DMS 273 treated with DMSO at 0.1 percent for 48 hours (cell line): Measurements from ENCODE around the gene DHX32.
A peak's percentile ranks its signal among the peaks of the same experiment; 100 is the strongest.
"Not testable (repeated sequence)": the region's sequence is repeated elsewhere in the genome, so short reads cannot be mapped to it uniquely, and the experiment has no call there.

ENCODE experiments used
- DNase-seq: peaks from one replicate; lab custom pipeline; 2025; lab: John Stamatoyannopoulos, UW

Gene DHX32

DNA sequence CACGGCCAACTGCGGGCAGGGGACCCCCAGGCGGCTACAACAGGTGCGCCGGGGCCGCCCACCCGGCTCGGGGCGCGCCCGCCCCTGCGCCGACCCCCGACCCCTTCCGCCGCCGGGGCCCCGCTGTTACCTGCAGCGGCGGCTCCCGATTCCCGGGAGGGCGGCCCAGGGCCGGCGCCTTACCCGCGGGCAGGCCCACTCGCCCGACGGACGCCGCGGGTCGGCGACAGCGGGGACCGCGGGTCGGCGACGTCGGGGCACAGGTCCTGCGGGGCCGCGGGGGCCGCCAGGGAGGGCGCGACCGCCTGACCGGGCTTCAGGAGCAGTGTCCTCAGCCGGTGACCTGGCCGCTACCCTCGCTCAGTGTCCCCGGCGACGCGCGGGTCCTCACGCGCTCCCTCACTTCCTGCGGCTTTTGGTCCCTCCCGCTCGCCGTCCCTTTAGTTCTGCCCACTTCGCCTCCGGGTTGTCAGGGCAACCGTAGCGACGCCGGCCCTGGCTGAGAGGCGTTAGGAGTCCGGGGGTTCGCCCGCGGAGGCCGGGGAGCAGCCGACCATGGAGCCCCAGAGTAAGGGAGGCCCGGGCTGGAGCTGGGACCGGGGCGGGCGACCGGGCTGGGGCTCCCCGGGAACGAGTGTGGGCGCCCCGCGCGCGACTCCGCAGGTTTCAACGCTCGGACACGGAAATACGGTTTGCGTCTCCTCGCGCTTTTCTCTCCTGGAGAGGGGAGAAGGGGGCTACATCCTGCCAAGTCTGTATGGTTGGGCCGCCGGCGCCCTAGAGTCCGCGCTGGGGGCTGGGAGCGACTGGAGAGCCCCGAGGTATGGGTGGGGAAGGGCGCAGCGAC lies 15.2 kb upstream of the DHX32 start, which contains the start of gene FANK1:
Gene FANK1 (plus strand): TSS at position 477 of the 847 bp plus-strand sequence. CDS start 79 bp downstream, at position 556.
- not testable (repeated sequence) for DNase-seq

DNA sequence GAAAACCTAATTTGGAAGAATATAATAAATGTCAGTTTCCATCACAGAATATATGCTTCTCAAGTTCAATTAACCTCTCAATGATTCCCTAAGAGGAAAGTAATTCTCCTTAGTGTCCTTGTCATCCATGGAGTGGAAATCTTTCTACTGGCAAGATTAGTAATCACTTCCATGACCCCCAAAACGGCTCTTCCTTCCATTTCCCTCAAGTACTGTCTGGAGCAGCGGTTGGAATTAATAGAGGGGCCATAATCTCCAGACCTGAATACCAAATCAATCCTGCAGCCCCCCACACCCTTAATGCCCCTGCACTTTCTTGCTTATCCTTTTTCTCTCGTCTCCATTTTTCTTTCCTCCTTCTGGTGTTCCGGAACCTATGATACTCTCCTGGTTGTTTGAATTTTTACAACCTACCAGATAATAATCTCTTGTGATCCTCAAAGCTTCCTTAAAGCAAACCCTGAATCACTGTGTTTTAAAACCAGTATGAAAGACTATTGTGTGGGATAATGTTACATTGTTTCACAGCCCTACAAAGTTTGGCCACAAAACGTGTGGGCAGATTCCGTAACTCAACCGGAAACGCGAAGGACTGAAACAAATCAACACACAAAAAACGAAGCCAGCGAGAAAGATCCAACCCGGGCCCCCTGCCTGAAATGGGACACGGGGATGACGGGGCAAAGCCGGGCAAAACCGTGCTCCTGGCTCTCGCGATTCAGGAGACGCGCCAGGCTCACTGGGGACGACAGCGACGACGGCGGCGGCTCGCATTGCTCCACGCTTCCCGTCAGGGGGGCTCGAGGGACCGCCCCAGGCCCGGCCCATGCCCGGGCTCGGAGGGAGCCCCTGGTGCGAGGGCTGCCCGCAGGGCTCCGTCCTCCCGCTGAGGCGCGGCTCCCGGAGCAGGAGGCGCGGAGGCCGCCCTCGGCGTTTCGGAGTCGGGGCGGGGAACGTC lies 14.3 kb upstream of the DHX32 start:
- peak; percentile 5 for DNase-seq

DNA sequence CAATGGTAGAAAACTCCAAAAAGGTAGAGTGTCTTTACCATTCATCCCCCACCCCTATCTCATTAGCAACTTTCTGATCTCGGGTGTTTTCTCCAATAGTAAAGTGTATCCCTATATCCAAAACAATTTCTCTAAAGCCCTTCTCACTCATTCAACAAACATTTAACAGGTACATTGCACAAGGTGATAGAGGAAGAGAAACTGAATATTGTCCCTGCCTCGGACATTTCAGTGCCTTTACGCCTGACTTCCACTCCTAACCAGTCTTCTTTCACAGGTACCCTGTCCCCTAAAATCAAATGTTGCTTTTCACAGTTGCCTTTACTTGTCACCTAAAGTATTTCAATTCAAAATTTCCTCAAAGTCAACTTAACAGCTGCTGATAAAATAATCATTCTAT lies 13.1 kb upstream of the DHX32 start:
- DNase-seq: not testable (repeated sequence)

DNA sequence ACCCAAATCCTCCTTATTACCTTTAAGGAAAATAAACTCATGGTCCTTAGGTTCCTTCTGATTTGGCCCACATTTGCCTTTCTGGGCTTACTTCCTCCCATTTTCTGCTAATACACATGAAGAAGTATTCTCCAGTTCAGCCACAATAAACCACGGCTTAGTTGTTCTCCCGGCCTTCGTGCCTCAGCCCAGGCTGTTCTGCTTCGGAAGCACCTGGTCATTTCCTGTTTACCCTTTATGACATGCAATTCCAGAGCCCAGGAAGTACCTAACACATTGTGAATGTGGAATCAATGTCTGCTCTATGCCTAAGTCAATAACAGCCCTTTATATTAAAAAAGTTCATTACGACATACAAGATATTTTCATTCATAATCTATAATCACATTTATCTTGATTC lies 11.3 kb upstream of the DHX32 start:
- DNase-seq: not testable (repeated sequence)

DNA sequence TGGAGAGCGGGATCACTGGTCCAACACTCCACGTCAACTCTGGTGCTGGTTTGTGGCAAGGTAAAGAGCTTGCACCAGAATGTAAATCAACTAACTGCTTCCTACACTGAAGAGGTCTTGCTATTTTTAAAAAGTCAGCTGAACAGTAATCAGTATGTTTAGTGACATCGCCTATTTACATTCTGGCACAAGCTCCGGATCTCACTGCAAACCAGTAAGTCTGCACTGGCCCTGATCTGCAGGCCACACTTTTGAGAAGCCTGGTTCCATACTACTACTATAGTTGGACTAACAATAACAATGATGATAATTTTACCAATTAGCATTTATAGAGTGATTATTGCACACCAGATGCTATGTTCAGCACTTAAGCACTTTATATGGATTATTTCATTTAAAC lies 8.3 kb upstream of the DHX32 start:
- not testable (repeated sequence) for DNase-seq

DNA sequence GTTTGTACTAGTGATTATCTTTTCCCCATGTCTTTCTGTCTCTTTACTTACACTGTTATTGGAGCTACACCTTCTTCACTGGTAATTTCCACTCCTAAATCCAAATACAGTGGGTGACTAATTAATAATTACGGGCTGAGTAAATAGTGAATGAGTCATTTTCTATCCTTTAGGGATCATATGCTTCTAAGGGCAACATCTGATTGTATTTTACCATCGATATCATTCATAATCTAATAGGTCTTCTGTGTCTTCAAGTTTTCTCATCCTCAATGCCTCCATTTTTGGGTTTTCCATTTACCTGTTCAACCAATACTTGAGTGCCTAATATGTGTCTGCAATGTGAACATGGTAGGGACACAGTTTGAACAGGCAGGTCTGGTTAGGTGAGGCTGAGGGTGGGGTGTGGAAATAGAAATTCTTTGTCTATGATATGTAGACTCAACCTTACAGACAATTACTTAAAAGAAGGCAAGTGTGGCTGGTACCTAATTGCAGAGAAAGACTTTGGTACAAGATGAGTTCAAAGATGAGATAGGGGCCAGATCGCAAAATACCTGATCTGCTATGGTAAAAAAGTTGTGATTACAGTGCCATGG lies 5.9 kb upstream of the DHX32 start:
- no peak for DNase-seq

DNA sequence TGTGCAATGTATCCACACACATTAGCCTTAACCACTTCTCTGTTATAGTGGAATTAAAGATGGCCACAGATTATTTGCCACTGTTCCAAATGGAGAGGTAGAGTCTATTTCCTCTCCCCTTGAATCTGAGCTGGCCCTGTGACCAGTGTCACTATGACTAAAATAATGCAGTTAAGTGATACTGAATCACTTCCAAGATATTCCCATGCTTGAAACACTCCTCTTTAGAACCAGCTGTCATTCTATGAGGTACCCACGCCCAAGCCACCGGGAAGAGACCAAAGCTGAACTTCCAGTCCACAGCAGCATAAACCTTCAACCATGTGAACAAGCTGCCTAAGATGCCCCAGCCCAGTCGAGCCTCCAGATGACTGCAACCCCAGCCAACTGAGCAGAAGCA lies 2.1 kb upstream of the DHX32 start:
- no peak for DNase-seq

DNA sequence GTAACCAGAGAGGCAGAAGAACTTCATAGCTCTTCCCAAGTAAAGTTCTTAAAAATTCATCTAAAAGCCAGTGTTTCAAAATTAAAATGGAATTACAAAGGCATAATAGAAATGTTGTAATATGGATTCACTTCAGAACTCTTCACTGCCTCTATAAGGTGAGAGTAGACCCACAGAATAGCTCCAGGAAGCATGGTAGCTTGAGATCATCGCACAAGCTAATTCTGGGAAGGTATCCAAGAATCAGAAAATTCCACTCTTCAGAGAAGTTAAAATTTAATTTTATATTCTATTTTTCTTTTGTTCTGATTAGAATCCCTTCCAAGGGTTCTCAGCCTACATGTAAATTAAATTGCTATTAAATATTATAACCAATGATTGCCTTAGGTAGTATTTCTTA lies 1.5 kb upstream of the DHX32 start:
- DNase-seq: no peak

DNA sequence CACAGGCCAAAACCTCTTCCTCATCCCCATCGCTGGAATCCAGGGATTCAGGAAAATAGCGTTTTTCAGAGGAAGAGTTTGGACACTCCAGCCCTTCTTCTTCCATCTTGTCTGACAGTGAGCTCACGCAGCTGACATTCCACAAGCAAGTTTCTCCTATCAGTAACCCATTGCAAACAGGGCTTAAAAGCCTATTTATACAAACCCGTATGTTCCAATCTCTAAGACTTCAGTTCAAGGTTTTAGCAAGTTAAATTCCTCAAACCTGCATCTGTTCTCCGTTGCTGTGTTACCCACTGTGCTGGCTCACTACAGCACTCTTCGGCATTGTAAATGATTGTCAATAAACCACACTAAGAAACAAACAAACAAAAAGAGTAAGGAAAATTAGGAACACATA lies 373 bp downstream of the DHX32 start:
- no peak for DNase-seq

DNA sequence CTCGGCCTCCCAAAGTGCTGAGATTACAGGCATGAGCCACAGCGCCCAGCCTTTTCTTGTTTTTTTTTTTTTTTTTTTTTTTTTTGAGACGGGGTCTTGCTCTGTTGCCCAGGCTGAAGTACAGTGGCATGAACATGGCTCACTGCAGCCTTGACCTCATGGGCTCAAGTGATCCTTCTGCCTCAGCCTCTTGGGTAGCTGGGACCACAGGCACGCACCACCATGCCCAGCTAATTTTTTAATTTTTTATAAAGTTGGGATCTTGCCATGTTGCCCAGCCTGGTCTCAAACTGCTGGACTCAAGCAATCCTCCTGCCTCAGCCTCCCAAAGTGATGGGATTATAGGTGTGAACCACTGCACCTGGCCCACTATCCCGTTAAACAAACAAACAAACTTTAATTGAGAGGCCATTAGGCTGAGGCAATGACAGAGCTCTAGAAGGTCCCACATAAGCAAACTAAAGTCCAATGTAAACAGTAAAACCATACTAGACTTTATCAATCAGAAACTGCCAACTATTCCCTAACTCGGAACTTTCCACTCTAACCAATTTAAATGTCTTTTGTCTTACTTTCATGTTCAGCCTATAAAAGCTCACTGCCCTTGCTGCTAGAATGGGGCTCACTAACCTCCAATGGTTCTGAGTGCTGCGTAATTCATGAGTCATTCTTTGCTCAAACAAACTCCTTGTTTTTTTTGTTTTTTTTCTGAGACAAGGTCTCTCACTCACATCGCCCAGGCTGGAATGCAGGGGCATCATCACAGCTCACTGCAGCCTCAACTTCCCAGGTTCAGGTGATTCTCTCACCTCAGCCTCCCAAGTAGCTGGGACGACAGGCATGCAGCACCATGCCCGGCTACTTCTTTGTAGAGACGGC lies 1.9 kb downstream of the DHX32 start:
- DNase-seq: no peak

DNA sequence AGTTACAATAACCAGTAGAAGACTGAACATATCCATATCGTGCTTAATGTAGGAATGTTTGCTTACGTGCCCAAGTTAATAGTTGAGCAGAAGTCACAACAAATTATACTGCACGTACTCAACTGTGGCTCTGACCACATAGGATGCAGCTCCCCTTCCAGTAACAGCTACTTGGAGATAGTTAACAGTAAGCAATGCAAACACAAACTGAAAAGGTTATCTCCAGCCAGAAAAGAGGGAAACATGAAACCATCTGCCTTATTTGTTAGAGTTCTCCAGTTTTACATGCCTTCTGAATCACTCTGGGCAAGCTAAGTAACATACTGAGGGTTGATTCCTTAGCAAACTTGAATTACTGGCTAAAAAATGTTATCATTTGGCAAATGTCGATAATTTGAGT lies 9.8 kb downstream of the DHX32 start:
- no peak for DNase-seq

DNA sequence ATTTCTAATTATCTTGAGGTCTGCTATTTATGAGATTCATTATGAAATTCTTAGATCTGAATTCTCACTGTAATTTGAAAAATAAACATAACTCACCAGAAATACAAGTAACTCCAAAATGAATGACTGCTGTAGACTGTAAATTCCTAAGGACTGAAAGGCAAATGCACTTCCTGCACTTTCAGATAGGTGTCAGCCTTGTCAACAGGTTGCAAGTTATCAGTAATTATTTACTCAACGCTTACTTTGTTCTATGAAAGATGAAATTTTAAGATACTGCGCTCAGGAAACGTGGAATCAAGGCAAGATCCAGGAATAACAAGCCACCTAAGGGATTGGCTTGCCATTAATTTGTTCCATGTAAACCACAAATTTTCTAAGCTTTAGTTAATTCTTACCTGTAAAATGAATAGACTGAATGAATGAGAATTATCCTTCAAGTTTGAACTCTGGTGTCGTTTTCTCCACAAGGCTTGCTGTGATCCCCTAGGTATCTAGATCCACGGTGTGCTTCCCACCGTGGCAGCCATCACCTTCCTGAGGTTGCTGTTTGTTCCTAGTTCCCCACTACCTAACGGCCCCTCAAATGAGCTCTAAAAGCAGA lies 12.6 kb downstream of the DHX32 start:
- no peak for DNase-seq

DNA sequence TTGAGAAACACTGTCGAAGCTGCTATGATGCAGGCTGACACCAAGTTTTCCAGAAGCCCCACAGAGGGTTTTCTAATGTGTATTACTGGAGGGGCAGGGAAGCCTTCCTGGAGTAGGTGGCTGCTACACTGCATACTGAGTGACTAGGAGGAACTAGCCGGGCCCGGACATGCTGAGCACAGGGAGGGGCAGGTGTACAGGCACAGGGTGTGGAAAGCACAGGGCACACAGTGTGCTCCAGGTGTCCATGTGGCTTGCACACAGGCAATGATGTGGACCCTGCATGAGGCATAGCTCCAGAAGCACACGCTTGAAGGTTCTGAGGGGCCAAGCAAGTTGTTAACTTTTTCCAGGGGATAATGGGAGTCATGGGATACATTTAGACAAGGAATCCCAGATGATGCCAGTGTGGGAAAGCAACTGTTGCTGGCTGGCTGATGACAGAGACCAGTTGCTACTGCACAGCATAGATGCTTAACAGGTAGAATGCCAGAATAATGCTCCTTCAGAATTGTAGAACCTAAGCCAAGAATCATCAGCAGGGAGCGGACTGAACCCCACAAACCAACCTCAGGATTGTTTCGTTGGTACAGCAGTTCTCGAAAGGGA lies 14.6 kb downstream of the DHX32 start:
- no peak for DNase-seq

DNA sequence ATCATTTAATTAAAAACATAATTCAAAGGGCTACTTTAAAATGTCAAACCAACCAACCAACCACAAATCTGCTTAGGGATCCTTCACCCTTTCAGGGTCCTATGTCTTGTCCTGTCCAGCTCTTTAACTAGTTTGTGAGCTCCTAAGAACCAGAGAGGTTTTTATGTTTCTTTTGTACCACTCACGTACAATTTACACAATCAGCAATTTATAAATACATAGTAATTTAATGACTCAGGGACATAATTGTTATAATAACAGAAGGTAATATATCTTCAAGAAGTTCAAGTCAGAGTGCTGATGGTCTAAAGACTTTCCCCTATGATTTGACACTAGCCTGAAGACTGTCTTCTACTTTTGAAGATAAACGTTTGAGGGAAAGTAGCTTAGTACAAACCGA lies 16.0 kb downstream of the DHX32 start:
- DNase-seq: no peak

DNA sequence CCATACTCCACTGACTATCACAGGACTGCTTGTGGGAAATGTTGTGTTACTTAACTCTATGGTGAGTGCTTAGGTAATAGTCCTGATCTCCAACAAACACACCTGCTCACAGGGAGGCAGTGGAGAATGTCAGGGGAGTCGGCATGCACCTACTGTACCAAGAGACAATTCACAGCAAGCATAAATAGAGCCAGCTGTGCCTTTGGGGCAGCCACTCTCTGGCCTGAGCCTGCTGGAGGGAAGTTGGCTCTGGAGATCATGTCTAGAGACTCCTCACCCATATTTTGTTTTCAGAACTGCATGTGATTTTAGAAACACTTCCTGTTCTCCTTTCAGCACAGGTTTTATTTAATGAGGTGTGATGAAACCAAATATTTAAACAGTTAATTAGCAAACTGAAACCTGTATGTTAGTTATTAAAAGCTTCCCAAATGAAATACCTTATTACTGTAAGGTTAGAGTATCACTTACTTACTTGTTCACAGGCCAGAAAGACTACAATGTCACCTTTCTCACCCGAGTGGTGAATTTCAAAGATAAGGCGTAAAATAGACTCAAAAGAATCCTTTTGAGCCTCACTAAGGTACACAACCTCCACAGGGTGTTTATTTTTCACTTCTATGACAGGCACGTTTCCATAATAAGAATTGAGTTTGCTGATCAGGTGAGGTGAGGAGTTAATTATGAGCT lies 21.8 kb downstream of the DHX32 start:
- DNase-seq: no peak

DNA sequence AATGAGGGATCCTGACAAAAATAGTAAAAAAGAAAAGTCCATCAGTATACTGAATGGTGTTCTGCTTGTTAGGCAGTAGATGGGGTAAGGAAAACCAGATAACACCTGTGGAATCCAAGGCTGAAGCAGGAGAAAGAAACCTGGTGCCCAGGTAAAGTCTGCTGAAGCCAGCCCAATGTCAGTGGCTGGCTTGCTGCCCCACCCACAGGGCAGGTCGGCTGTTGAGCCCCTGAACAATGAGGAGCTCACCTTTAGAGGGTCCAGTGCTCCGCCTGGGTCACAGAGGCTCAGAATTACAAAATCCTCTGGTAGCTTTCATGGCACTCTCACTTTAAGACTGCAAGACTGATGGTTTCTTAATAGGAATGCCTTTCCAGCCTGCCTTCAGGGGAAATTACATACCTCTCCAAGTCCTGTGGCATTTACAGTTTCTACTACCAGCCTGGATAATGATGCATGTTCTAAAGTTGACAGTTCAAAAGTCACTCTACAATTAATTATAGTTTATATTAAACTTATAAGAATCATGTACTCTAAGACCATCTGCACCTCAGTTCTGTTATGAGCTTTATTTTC lies 23.8 kb downstream of the DHX32 start:
- DNase-seq: no peak

DNA sequence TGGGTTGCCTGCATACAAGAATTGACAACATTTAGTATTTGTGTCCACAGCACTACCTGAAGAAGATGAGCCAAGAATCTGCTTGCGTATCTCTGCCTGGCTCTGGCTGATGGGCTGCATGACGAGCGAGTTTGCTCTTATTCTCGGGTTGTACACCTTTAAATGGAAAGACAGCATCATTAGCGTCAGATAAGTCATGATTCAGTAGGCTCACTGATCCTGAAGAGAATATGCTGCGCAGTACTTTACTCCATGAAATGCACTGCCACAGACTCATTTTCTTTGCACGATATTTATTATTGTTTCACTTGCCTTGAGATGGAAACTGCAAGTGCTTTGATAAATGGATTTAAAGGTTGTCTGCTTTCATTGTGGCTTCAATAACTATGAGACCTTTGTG lies 28.6 kb downstream of the DHX32 start:
- DNase-seq: no peak

DNA sequence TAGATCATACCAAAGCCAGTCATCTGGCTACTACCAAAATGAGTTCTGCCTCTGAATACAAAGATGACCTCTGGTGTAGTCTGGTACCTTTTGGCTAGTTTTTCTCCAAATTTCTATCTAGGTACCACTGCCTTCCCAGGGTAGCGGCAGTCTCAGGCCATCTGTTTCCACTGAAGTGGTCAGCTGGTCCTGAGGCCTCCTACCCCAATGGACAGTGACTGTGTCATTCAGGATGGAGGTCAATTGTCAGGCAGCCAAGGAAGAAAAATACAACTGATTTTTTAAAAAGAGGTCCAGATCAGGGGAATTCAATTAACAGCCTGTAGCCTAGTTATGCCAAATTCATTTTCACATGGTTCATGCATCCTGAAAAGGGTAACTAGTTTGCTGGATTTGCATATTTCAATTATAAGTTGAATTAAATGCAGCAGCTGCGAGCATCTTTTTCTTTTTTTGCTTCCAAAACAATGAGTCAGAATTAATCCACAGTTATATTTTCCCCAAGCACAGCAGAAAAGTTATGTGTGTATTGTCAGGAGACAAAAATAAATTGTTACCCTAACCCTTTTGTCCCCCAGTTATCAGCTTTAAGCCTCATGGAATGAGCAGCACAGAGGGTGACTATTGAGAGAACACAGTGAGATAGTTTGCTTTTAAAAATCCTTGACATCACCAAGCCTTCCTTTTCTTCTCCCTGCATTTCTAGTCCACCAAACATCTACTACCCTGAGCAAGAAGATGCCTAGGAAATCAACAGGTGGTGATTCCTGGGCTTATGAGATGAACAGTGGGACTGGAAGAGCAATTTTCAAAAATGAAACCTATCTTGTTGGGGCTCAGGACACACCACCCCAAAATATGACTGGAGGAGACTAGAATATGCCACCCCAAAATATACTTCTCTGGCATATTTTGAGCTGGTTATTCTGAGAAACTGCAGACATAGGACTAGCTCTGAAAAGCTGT lies 30.0 kb downstream of the DHX32 start:
- DNase-seq: no peak
